H1 (cell line): ENCODE results near the gene PGGHG. TPM values are rescaled to one million over a fixed set of nuclear protein-coding genes. Genes with fewer than 3 reads are reported as not detected.

Experiments used
- CTCF ChIA-PET: fragments of 300-600 bp; sonication (Branson Sonifier 250); formaldehyde crosslinking; loops from one replicate; lab custom pipeline; 2021; ENCODE audit not compliant: partially characterized antibody; lab: Charles Lee
- POLR2A ChIA-PET: fragments of 300-600 bp; sonication (Branson Sonifier 250); formaldehyde crosslinking; loops from one replicate; lab custom pipeline; 2021; ENCODE audit warnings: inconsistent platforms; ENCODE audit not compliant: partially characterized antibody; lab: Charles Lee
- DNase-seq, 2 experiments: peaks; one replicate each; pipeline versions ENCODE4 v3.0.0 to v3.0.0-alpha.2; 2010 to 2022; ENCODE audit warnings: low spot score in 2 of 2, low read depth in 1 of 2, mixed read lengths in 1 of 2
- FAIRE-seq: peaks from 2 replicates; lab custom pipeline; 2011; peaks lifted over from hg19 to GRCh38; lab: Jason Lieb, UNC
- H2AFZ ChIP-seq: 2 replicates; pipeline ENCODE4 v1.8.1; 2012; ENCODE audit warnings: low read length, inconsistent platforms
- H2AK5ac ChIP-seq: 2 replicates; pipeline ENCODE4 v1.6.1; 2013; ENCODE audit warnings: low read depth, low read length
- H2BK120ac ChIP-seq: replicated peaks from 2 replicates; pipeline ENCODE3; 2013; ENCODE audit warnings: low read depth, low read length, inconsistent platforms
- H2BK12ac ChIP-seq: 2 replicates; pipeline ENCODE4 v1.6.1; 2013; ENCODE audit warnings: low read depth, low read length
- H2BK15ac ChIP-seq: 2 replicates; pipeline ENCODE4 v1.6.1; 2013; ENCODE audit warnings: low read length
- H2BK20ac ChIP-seq: 2 replicates; pipeline ENCODE4 v1.6.1; 2013; ENCODE audit warnings: low read length
- H2BK5ac ChIP-seq: 2 replicates; pipeline ENCODE4 v1.6.1; 2013; ENCODE audit warnings: low read depth, low read length
- H3K14ac ChIP-seq: 2 replicates; pipeline ENCODE4 v1.6.1; 2013; ENCODE audit warnings: inconsistent platforms; ENCODE audit not compliant: insufficient read length
- H3K18ac ChIP-seq: 2 replicates; pipeline ENCODE4 v1.6.1; 2013; ENCODE audit warnings: low read length; ENCODE audit errors: extremely low read depth
- H3K23ac ChIP-seq: 2 replicates; pipeline ENCODE4 v1.6.1; 2013; ENCODE audit warnings: inconsistent platforms; ENCODE audit not compliant: insufficient read length
- H3K23me2 ChIP-seq: 2 replicates; pipeline ENCODE4 v1.6.1; 2013; ENCODE audit warnings: low read depth, low read length
- H3K27ac ChIP-seq: 2 replicates; pipeline ENCODE4 v1.6.1; 2011; ENCODE audit warnings: low read depth, low read length, inconsistent platforms
- H3K27me3 ChIP-seq, 4 experiments: replicated peaks in 1 of 4; 1 replicate in 1 of 4; 2 replicates in 3 of 4; pipeline versions ENCODE4 v1.6.1 to v1.8.1; 2011 to 2013; ENCODE audit warnings: low read length in 3 of 4, mild to moderate bottlenecking in 3 of 4, inconsistent platforms in 2 of 4, mixed read lengths in 2 of 4, moderate library complexity in 1 of 4; ENCODE audit not compliant: control insufficient read depth in 3 of 4, insufficient read depth in 3 of 4; ENCODE audit errors: extremely low read depth in 1 of 4
- H3K36me3 ChIP-seq, 4 experiments: 2 replicates each; pipeline versions ENCODE4 v1.6.1 to v1.8.1; 2011 to 2013; ENCODE audit warnings: mild to moderate bottlenecking in 4 of 4, low read length in 3 of 4, moderate library complexity in 2 of 4, control low read depth in 1 of 4, inconsistent platforms in 1 of 4; ENCODE audit not compliant: insufficient read depth in 4 of 4, control insufficient read depth in 2 of 4
- H3K4ac ChIP-seq: replicated peaks from 2 replicates; pipeline ENCODE3; 2013; ENCODE audit warnings: low read length, low read depth, mixed read lengths, inconsistent platforms; ENCODE audit not compliant: insufficient read length
- H3K4me1 ChIP-seq, 4 experiments: replicated peaks in 1 of 4; 1 replicate in 1 of 4; 2 replicates in 3 of 4; pipeline versions ENCODE4 v1.6.1 to v1.8.1; 2011 to 2013; ENCODE audit warnings: low read length in 3 of 4, inconsistent platforms in 2 of 4, mixed read lengths in 1 of 4; ENCODE audit not compliant: insufficient read depth in 4 of 4, control insufficient read depth in 3 of 4
- H3K4me2 ChIP-seq, 2 experiments: 2 replicates each; pipeline versions ENCODE4 v1.6.1 to v1.8.1; 2011 to 2013; ENCODE audit warnings: low read depth in 2 of 2, low read length in 2 of 2, control low read depth in 1 of 2, inconsistent platforms in 1 of 2, mild to moderate bottlenecking in 1 of 2; ENCODE audit not compliant: insufficient read depth in 1 of 2
- H3K4me3 ChIP-seq, 4 experiments: fragments of 200-600, 300-600 bp in 1 of 4; sonication (generic), shearing (Covaris generic), sonication (Bioruptor Twin) in 1 of 4; 2 replicates each; pipeline versions ENCODE4 v1.5.1 to v1.8.1; 2011 to 2016; ENCODE audit warnings: low read length in 4 of 4, low read depth in 3 of 4, control low read depth in 2 of 4, inconsistent platforms in 2 of 4, mild to moderate bottlenecking in 2 of 4, mixed read lengths in 1 of 4, moderate library complexity in 1 of 4; ENCODE audit not compliant: insufficient read depth in 2 of 4; ENCODE audit errors: extremely low read depth in 1 of 4
- H3K56ac ChIP-seq: replicated peaks from 2 replicates; pipeline ENCODE3; 2013; ENCODE audit warnings: low read depth, mild to moderate bottlenecking, mixed read lengths, low read length, inconsistent platforms; ENCODE audit not compliant: insufficient read length
- H3K79me1 ChIP-seq: 2 replicates; pipeline ENCODE4 v1.6.1; 2013; ENCODE audit warnings: low read depth, low read length, control low read depth
- H3K79me2 ChIP-seq, 2 experiments: 2 replicates each; pipeline versions ENCODE4 v1.6.1 to v1.8.1; 2012 to 2013; ENCODE audit warnings: low read length in 2 of 2, mild to moderate bottlenecking in 2 of 2, inconsistent platforms in 1 of 2; ENCODE audit not compliant: insufficient read depth in 2 of 2, control insufficient read depth in 1 of 2
- H3K9ac ChIP-seq, 4 experiments: replicated peaks in 1 of 4; 1 replicate in 1 of 4; 2 replicates in 3 of 4; pipeline versions ENCODE4 v1.6.1 to v1.8.1; 2011 to 2013; ENCODE audit warnings: low read depth in 3 of 4, low read length in 3 of 4, control low read depth in 2 of 4, mild to moderate bottlenecking in 2 of 4, moderate library complexity in 2 of 4, inconsistent platforms in 1 of 4; ENCODE audit errors: extremely low read depth in 1 of 4
- H3K9me3 ChIP-seq, 2 experiments: 2 replicates each; pipeline versions ENCODE4 v1.6.1 to v1.8.1; 2012 to 2013; ENCODE audit warnings: mild to moderate bottlenecking in 2 of 2, moderate library complexity in 2 of 2, control low read depth in 1 of 2, inconsistent platforms in 1 of 2, low read depth in 1 of 2, low read length in 1 of 2, mixed read lengths in 1 of 2; ENCODE audit not compliant: insufficient read depth in 2 of 2
- H4K20me1 ChIP-seq, 2 experiments: replicated peaks in 1 of 2; 2 replicates each; pipeline versions ENCODE3 to v1.8.1; 2011 to 2013; ENCODE audit warnings: inconsistent platforms in 2 of 2, low read length in 2 of 2, mild to moderate bottlenecking in 1 of 2; ENCODE audit not compliant: insufficient read depth in 2 of 2, control insufficient read depth in 1 of 2
- H4K5ac ChIP-seq: 2 replicates; pipeline ENCODE4 v1.6.1; 2013; ENCODE audit warnings: low read length, low read depth, mixed read lengths, inconsistent platforms; ENCODE audit not compliant: insufficient read length
- H4K8ac ChIP-seq: 2 replicates; pipeline ENCODE4 v1.8.0; 2013; ENCODE audit warnings: mild to moderate bottlenecking, moderate library complexity, low read length, inconsistent platforms; ENCODE audit not compliant: insufficient read depth; ENCODE audit errors: extremely low read depth
- H4K91ac ChIP-seq: replicated peaks from 2 replicates; pipeline ENCODE3; 2013; ENCODE audit warnings: low read length, mixed read lengths, inconsistent platforms; ENCODE audit not compliant: insufficient read length
- BCL11A ChIP-seq, 2 experiments: IDR thresholded peaks; one replicate each; pipeline ENCODE4 v1.6.1; 2011; ENCODE audit warnings: low read depth in 2 of 2, low read length in 2 of 2, mild to moderate bottlenecking in 2 of 2
- KDM1A ChIP-seq: fragments of 200-600, 300-600 bp; sonication (generic); IDR thresholded peaks from 2 replicates; pipeline ENCODE4 v1.7.1; 2016; ENCODE audit warnings: mild to moderate bottlenecking, low read length, borderline replicate concordance
- POU5F1 ChIP-seq: IDR thresholded peaks from 2 replicates; pipeline ENCODE4 v1.6.1; 2011; ENCODE audit warnings: low read depth, mild to moderate bottlenecking, low read length, moderate library complexity
- RAD21 ChIP-seq, 2 experiments: IDR thresholded peaks in 1 of 2; conservative IDR thresholded peaks in 1 of 2; 2 replicates each; pipeline ENCODE4 v1.6.1; 2011; ENCODE audit warnings: low read depth in 2 of 2, low read length in 2 of 2, improper control_type of control experiment in 1 of 2, inconsistent platforms in 1 of 2, mild to moderate bottlenecking in 1 of 2, moderate library complexity in 1 of 2
- SIRT6 ChIP-seq: IDR thresholded peaks from one replicate; pipeline ENCODE4 v1.7.1; 2012; ENCODE audit warnings: low read length, inconsistent platforms
- TAF1 ChIP-seq: IDR thresholded peaks from 2 replicates; pipeline ENCODE4 v1.6.1; 2011; ENCODE audit warnings: mild to moderate bottlenecking, low read depth, low read length
- TEAD4 ChIP-seq: IDR thresholded peaks from 2 replicates; pipeline ENCODE4 v1.6.1; 2012; ENCODE audit warnings: low read depth, low read length, inconsistent platforms, mixed read lengths
- YY1 ChIP-seq: IDR thresholded peaks from 2 replicates; pipeline ENCODE4 v1.6.1; 2011; ENCODE audit warnings: low read depth, mild to moderate bottlenecking, low read length
- ZNF274 ChIP-seq: IDR thresholded peaks from 2 replicates; pipeline ENCODE4 v1.7.0; 2012; ENCODE audit warnings: low read length, borderline replicate concordance; ENCODE audit errors: extremely low read depth
- WGBS, 2 experiments: shearing (Covaris generic) in 1 of 2; methylation state at CpG; one replicate each; pipeline versions ENCODE4 v1.1.6 to v1.1.7; 2013 to 2015; ENCODE audit warnings: low lambda C conversion rate in 2 of 2, mixed read lengths in 2 of 2, inconsistent platforms in 1 of 2, low coverage in 1 of 2, missing lambda C conversion rate in 1 of 2; ENCODE audit not compliant: insufficient replicate concordance in 2 of 2, insufficient coverage in 1 of 2, insufficient read length in 1 of 2; ENCODE audit errors: extremely low coverage in 1 of 2, missing lambda C conversion rate in 1 of 2; 5-methylcytosine and 5-hydroxymethylcytosine counted together
- polyA plus RNA-seq, 7 experiments: library from polyadenylated mRNA; depleted of rRNA in 3 of 7; stranded (reverse) in 5 of 7; unstranded in 2 of 7; fragments of >200 nt in 5 of 7; fragments of 200-250 nt in 2 of 7; gene quantifications; 1 replicate in 5 of 7; 2 replicates in 1 of 7; 4 replicates in 1 of 7; pipeline versions ENCODE4 v1.2.1 to v1.2.3, GENCODE V29; 2011 to 2013; ENCODE audit warnings: missing spikeins in 2 of 7, mixed read lengths in 2 of 7
- total RNA-seq: library from RNA; stranded (reverse); fragmentation: NEBNext Ultra II Directional; extraction: Animal tissue kit (Norgen Biotek cat#: 25700); gene quantifications from 2 replicates; pipeline ENCODE4 v1.2.1, GENCODE V29; 2021
- TF ChIP-seq, protein P1 (sequence below): IDR thresholded peaks from 2 replicates; pipeline ENCODE4 v1.6.1; 2012; ENCODE audit warnings: low read length, inconsistent platforms
- TF ChIP-seq, protein P2 (sequence below): IDR thresholded peaks from 2 replicates; pipeline ENCODE4 v1.6.1; 2011; ENCODE audit warnings: low read depth, mild to moderate bottlenecking, low read length; ENCODE audit not compliant: insufficient read depth

Gene PGGHG
- total and polyA plus RNA-seq, 2 of the 8 experiments (the other 6 are each of a cell fraction or from before 2014, with no cell fraction given) = 34.8 to 60.7 TPM

DNA sequence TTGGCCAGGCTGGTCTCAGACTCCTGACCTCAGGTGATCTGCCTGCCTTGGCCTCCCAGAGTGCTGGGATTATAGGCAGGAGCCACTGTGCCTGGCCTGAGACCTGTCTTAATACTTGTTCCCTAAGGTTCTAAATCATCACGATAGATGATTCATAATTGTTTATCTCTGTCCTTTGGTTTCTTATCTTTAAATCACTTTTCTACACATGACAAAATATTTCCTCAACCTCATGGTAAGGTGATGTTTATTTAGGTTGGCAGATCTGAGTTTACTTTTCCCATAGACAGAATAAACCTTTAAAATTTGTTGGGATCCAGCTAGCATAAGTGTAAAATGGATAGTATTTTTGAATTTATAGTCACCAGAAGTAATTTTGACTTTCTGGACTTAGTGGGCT lies 48.6 kb upstream of the PGGHG start:
- DNase-seq = no peak
- no peak overlapping the region for H2BK20ac ChIP-seq
- H2BK12ac ChIP-seq = no peak overlapping the region
- no peak overlapping the region for H2AK5ac ChIP-seq
- H3K4me1 ChIP-seq = no peaks in the 10 kb centered on the region; a peak in 1 of 7 replicates
- no peak overlapping the region for H2BK120ac ChIP-seq
- no peak overlapping the region for H3K4me2 ChIP-seq
- H4K91ac ChIP-seq = no peak overlapping the region
- no peak overlapping the region for H3K27ac ChIP-seq
- FAIRE-seq = no peak
- no peak overlapping the region for H2AFZ ChIP-seq
- no peak overlapping the region for H3K56ac ChIP-seq
- H3K23ac ChIP-seq = no peak overlapping the region
- ChIA-PET POLR2A (no interaction called here), CTCF (interaction anchor here (1.0 to 8.7 kb wide), 5 partner anchors 13 to 122 kb away, joined by 3 to 88 read pairs (median 4); no protein-coding TSS in a partner anchor)
- no peak overlapping the region for H3K9ac ChIP-seq
- H4K8ac ChIP-seq = no peak overlapping the region
- H3K4ac ChIP-seq = no peak overlapping the region
- H3K9me3 ChIP-seq = no peaks in the 10 kb centered on the region
- 96% methylated on average over 1 of the region's 1 CpG; no CpG with 5 or more reads in 1 of the 2 experiments for WGBS, 2 experiments
- H2BK15ac ChIP-seq = no peak overlapping the region
- H3K14ac ChIP-seq = no peak overlapping the region
- no peak overlapping the region for H3K4me3 ChIP-seq
- H3K18ac ChIP-seq = no peak overlapping the region
- no peaks in the 10 kb centered on the region for H3K27me3 ChIP-seq
- H3K23me2 ChIP-seq = peaks cover 14% of the 10 kb centered on the region
- peaks cover 0 to 5% of the 10 kb centered on the region in 2 experiments for H4K20me1 ChIP-seq
- no peak overlapping the region for H2BK5ac ChIP-seq
- H3K36me3 ChIP-seq = peaks cover 4 to 26% (median 19%) of the 10 kb centered on the region in 4 experiments
- no peak overlapping the region for H4K5ac ChIP-seq
- peaks cover 9 to 27% of the 10 kb centered on the region in 2 experiments for H3K79me2 ChIP-seq
- peaks cover 2% of the 10 kb centered on the region; the same call in 1 of the 2 replicates for H3K79me1 ChIP-seq
- TF ChIP-seq POU5F1 (no peak), TEAD4 (no peak), YY1 (no peak), KDM1A (no peak), TAF1 (no peak), RAD21 (IDR thresholded peaks at IDR 0.05 in 1 of 2, conservative IDR thresholded peaks at IDR 0.05 in 1 of 2; ENCODE audit: low read depth in 2 of 2, low read length in 2 of 2) (no peak), BCL11A (IDR thresholded peaks at IDR 0.05; ENCODE audit: low read depth in 2 of 2, low read length in 2 of 2) (no peak), SIRT6 (no peak), ZNF274 (no peak)
- TF ChIP-seq, protein P1, sequence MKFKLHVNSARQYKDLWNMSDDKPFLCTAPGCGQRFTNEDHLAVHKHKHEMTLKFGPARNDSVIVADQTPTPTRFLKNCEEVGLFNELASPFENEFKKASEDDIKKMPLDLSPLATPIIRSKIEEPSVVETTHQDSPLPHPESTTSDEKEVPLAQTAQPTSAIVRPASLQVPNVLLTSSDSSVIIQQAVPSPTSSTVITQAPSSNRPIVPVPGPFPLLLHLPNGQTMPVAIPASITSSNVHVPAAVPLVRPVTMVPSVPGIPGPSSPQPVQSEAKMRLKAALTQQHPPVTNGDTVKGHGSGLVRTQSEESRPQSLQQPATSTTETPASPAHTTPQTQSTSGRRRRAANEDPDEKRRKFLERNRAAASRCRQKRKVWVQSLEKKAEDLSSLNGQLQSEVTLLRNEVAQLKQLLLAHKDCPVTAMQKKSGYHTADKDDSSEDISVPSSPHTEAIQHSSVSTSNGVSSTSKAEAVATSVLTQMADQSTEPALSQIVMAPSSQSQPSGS = no peak
- TF ChIP-seq, protein P2, sequence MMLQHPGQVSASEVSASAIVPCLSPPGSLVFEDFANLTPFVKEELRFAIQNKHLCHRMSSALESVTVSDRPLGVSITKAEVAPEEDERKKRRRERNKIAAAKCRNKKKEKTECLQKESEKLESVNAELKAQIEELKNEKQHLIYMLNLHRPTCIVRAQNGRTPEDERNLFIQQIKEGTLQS = no peak
